GM18499 (cell line): ENCODE data around the gene PIK3C2B.
A peak's percentile ranks its signal among the peaks of the same experiment; 100 is the strongest.

Experiments
- ATAC-seq: cut with Tn5 transposase; IDR thresholded peaks from one replicate; pipeline ENCODE4 v1.9.1; 2021; ENCODE audit warnings: moderate number of reproducible peaks; ENCODE audit not compliant: insufficient read depth, unreplicated experiment

Gene PIK3C2B

GRCh38 chr1:204463125-204464060 lies 31.2 kb downstream of the PIK3C2B start:
- ATAC-seq = no peak

DNA sequence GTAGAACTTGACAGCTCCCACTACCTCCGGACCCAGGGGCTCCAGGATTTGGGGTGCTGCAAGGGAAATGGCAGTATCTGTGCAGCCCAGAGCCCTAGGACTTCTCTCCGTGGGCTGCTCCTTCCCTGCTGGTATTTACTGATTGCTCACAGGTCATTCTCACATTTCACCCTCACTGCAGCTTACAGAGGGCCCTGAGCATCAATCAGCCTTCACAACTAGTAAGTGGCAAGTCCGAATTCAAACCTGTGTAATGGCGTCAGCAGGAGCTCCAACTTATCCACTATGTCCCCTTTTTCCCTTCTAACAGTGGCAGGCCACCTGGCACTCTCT lies 32.4 kb downstream of the PIK3C2B start:
- ATAC-seq = no peak

DNA sequence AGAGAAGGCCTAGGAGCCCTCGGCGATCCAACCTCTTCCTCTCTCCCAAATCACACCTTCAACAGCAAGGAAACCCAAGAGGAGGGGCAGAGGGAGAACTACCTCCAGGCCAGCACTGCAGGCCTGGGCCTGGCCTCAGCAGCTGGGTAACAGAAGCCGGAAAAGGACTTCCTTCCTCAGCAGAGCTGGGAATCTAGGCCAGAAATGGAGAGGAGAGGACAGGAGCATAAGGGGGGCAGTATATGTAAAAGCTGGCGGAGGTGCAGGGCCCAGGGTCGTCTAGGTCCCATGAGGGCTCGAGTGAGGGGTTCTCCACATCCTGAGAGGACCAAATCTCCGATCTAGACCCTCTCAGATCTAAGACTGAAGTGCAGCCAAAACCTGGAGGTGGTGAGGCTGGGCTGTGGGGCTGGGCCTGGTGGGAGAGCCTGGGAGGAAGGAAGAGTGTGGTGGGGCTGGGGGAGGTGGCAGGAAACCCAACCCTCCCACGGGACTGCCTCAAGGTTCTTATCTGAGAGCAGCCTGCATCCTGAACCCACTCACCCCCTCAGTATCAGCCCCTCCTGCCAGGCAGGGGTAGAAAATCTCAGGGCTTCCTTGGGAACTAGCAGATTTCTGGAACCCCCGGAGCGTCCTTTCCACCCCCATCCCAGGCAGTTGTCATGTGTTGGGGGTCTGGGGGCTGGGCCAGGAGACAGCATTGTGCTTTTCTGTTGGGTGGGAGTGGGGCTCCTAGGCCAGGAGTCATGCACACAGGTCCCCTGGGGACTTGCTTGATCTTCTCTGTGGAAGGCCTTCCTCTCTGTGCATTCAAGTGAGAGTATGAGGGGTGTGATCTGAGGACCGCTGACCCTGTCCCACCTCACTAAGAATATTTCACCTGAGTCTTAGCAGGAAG lies 33.0 kb downstream of the PIK3C2B start:
- no peak for ATAC-seq

- ATAC-seq = no peak
Measured at GRCh38 chr1:204460346-204460745, 34.3 kb downstream of the PIK3C2B start.

- ATAC-seq = no peak
Measured at GRCh38 chr1:204459706-204460105, 34.9 kb downstream of the PIK3C2B start.

DNA sequence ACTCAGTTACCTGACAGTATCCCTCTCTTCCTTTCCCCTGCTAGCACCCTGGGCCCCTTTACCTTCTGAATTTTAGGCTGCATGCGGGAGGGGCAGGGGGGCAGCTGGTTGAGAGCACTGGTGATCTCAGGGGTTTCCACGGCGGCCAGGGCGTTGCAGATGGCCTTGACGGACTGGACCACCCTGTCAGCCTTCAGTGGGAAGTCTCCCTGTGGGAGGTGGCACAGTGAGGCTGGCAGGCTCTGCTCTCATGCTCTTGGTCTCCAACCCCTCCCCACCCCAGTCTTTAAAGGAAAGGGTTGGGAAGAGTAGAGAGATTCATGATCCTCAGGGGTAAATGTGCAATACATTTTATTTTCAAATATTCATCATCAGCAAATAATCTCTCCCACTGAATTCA lies 36.9 kb downstream of the PIK3C2B start:
- ATAC-seq = no peak

DNA sequence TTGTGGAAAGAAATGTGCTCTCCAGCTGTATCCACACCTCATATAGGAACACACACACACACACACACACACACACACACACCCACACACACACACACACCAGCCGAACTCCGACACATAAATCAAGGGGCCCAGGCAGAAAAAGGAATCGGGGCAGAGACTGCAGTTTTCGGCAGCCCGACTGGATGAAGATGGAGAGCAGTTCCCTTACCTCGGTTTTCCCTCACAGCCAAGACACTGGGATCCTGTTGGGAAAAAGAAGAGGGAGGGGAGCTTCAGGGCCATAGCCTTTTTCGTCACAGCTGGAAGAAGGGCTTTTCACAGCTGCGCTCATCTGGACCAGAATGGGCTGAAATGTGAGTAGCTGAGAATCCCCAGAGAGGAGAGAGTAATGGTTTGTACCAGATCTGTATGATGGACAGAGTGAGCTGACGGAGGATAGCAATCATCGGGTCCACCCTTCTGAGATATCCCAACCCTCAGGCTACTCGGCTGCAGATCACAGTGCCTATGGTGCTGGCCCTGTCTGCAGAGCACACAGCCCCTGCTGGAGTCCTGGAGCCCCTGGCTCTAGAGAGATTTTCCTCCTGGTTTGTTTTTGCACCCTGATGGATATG lies 37.7 kb downstream of the PIK3C2B start:
- ATAC-seq = no peak

GRCh38 chr1:204455831-204456145 lies 38.8 kb downstream of the PIK3C2B start:
- ATAC-seq = no peak

GRCh38 chr1:204455063-204455830 lies 39.4 kb downstream of the PIK3C2B start:
- ATAC-seq = no peak

- ATAC-seq = no peak
Measured at GRCh38 chr1:204454476-204454875, 40.1 kb downstream of the PIK3C2B start.

DNA sequence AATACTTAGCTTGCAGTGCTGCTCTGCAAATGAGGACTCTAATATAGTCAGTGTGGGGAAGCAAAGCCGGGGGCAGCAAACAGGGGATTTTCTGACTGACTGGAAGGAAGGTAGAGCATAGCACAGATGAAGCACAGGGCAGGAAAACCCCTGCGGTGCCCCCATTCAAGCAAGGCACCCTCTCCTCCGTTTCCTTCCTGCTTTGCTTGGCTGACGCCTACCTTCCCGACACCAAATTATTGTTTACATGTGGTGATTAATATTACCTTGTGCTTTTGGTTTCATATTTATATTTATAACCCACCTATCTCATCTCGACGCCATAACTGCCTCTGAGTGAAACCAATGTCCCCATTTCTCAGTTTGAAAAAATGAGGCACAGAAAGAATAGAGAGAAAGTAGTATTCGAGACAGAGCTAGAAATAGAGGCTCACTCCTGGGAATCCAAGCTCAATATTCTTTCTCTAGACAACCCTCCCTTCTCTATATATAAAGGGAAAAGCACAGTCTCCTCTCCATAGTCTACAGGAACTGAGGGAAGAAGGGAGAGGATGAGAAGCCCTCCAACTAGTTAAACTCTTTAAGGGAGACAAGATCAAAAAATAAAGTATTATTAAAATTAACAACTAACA lies 41.3 kb downstream of the PIK3C2B start:
- peak; percentile 66 for ATAC-seq

DNA sequence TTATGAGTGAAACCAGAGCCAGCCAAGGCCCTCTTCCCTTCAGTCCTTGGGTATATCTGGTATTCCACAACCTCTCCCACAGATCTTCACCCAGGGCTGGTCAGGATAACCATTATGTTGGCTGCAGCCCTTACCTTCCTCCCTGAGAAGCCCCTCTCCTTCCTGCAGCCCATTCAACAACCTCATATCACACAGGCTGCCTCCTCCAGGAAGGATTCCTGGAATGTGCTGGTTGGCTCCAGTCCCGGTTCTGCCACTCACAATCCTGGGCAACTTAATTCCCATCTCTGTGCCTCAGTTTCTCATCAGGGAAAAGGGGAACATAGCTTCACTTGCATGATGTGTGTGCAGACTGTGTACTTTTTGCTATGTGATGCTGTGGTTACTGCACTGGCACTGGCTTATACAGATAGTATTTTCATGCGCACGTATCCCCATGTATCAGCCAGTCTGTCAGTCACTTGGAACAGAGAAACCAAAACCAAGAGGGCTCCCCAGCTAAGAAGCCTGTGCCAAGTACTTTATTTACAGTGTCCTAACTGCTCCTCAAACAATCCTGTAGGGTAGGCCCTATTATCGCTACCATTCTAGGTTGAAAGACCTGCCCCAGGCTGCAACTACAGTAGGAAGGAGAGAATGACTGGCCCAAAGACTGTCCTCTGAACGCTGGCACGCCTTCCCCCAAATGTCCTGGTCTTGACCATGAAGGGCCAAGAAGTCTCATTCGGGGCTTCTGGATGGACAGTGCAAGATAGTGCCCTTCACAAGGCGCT lies 43.1 kb downstream of the PIK3C2B start:
- no peak for ATAC-seq

GRCh38 chr1:204450461-204451257 lies 43.9 kb downstream of the PIK3C2B start:
- no peak for ATAC-seq

DNA sequence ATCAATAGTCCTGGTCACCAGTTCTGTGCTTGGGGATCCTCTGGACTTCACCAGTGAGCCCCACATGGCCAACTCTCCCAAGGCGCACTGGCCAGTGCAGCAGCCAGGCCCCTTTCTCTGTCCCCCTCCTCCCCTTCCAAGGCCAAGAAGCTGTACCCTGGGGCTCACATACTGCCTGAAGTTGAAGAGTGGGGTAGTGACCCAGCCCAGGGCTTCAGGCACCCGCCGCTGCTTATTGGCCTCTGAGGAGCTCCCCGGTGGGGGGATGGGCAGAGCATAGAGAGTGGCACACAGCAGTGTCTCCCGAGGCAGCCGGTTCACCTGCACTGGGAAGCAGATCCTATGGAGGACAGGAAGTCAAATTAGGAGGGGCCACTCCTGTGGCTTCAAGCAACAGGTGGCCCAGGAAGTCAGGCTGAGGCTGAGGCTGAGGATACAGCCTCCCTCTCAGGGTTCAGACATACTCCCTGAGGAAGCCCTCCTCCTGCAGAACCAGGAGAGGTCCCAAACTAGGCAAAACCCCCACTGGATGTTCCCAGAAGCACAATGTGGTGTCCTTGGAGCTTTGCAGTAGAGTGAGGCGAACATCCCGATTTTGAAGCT lies 44.8 kb downstream of the PIK3C2B start:
- no peak for ATAC-seq

DNA sequence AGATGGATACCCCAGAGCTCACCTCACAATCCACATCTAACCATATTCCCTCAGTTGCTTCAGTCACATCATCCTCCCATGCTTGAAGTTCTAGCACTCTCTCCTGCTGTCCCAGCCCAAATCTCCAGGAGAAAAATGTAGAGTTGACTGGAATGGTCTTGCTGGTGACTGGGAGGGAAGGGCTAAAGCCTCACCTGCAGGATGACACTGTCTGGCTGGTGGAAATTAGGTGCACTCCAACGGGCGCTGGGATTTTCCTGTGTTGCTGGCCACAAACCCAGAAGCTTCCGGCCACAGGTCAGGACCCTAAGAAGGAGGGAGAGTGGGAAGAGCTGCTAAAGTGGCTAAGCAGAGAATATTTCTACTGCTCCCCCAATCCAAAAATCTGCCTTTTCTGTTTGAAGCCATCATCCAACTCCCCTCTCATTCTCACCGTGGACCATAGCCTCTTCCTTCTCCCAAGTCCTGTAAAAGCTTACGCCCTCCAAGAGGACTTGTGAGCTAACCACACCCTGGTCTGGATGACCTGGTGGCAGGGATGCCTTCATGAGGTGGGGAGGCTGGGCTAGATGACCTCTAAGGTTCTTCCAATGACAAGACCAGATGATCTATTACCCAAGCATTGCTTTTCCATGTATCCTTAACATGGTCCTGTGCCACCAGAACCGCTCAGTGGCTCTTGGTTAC lies 45.5 kb downstream of the PIK3C2B start:
- ATAC-seq = no peak

- ATAC-seq = no peak
Measured at GRCh38 chr1:204448344-204448964, 46.2 kb downstream of the PIK3C2B start.

- no peak for ATAC-seq
Measured at GRCh38 chr1:204447736-204448135, 46.9 kb downstream of the PIK3C2B start.
